NCI-H146 (cell line): ENCODE measurements around the gene SYNE4.
"Not testable (repeated sequence)": the region's sequence is repeated elsewhere in the genome, so short reads cannot be mapped to it uniquely, and the experiment has no call there.

Experiments used
- DNase-seq: peaks from one replicate; lab custom pipeline; 2025; lab: John Stamatoyannopoulos, UW

SYNE4 gene

DNA sequence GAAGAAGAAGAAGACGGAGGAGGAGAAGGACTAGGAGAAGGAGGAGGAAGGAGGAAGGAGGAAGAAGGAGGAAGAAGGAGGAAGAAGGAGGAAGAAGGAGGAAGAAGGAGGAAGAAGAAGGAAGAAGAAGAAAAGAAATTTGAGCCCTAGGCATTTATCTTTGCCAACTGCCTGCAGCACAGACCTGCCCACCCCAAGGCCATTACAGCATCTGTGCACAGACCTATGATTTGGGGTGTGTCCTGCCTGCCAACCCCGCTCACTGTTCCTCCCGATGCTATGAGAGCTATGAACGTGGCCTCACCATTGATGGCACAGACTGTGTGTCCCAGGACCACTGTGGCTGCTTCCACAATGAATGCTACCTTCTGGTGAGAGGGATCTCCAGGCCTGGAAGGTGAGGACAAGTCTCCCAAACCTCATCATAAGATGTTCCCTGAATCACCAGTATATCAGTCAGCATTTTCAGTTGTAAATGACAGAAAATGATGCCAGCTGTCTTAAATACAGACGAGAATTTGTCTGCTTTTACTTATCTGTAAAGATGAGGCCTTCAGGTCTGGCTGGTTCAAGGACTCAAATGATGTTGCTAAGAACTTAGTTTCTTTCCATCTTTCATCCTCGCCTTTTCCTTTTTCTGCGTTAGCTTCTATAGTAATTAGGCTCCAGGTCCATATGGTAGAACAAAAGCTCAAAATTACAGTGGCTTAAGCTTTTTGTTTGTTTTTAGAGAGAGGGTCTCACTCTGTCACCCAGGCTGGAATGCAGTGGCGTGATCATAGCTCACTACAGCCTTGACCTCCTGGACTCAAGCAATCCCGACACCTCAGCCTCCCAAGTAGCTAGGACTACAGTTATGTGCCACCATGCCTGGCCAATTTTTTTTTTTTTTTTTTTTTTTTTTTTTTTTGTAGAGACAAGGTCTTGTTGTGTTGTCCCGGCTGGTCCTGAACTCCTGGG is 17.6 kb downstream of the SYNE4 start:
- DNase-seq, result no peak

DNA sequence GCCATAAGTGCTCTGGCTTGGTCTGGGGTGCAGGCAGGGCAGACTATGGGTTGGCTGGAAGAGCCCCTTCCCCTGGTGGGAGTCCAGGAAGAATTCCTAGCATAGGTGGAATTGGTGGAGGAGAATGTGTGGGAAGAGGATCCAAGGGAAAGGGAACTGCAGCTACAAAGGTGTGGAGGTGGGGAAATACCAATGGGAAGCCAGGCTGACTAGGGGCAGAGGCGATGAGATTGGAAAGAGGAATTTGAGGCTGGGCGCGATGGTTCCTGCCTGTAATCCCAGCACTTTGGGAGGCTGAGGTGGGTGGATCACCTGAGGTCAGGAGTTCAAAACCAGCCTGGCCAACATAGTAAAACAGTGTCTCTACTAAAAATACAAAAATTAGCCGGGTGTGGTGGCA is 18.5 kb downstream of the SYNE4 start:
- no peak for DNase-seq

DNA sequence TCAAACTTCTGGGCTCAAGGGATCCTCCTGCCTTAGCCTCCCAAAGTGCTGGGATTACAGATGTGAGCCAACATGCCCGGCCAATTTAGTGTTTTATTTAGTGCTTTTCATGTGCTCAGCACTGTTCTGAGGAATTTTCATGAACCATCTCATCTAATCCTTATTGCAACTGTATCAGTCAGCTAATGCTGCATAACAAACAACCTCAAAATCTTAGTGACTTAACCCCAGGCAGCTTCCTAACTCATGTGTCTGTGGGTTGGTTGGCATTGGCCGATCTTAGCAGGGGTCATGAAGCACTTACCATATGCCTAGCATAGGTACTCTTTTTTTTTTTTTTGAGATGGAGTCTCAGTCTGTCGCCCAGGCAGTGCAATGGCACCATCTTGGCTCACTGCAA is 19.8 kb downstream of the SYNE4 start:
- DNase-seq, result no peak

DNA sequence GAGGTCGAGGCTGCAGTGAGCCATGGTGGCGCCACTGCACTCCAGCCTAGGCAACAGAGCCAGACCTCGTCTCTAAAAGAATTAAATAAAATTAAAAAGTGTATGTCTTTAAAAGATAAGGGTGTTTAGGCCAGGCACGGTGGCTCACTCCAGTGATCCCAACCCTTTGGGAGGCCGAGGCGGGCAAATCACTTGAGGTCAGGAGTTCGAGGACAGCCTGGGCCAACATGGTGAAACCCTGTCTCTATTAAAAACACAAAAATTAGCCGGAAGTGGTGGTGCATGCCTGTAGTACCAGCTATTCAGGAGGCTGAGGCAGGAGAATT is 21.1 kb downstream of the SYNE4 start:
- DNase-seq, result no peak

DNA sequence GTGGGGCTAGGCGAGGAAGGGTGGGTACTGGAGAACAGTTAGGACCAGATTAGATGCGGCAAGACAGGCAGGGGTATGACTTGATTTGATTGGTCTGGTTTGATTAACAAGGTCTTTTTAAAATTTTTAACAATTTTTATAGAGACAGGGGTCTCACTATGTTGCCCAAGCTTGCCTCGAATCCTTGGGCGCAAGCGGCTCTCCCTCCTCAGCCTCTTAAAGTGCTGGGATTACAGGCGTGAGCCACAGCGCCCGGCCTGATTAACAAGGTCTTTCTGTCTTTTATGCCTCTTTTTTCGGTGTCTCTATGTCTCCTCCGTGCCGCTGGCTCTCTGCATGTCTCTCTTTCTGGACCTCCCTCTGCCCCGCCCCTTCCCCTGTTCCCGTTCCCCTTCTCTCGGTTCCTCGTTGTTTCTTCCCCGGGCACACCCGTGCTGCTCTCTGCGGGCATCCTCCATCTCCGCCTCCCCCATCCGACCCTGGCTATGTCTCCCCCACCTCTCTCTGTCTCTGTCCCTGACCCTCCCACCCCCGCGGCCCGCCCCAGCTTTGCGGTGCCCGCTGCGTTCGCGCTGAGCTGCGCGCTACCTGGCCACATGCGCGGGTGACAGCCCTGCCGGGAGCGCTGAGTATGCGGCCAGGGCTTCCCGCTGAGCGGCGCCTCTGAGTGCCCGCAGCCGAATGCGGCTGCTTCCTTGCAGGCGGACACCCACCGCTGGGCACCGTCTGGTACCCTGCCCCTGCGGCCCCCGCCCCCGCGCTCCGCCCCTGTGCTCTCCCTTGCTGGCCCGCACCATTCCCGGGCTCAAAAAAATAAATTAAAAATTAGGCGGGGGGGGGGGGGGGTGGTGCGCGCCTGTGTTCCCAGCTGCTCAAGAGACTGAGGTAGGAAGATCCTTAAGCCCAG is 21.7 kb downstream of the SYNE4 start:
- peak; percentile 73 for DNase-seq

DNA sequence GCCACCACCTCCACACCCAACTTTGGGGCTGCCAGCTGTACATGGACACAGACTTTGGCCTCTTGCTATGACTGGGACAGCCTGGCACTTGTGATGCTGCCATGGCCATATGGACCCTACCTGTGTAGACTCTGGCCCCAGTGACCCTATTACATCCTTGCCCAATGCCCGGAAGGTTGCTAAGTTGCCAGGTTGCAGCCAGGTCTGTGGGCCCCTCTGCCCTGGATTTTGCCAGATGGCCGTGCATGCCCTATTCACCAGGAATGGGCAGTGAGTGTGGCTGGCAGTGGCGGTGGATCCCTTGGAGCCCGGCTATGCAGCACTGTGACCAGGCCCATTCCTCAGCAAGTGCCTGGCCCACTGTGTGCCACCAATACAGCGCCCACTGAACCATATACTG is 22.5 kb downstream of the SYNE4 start:
- DNase-seq, result no peak

DNA sequence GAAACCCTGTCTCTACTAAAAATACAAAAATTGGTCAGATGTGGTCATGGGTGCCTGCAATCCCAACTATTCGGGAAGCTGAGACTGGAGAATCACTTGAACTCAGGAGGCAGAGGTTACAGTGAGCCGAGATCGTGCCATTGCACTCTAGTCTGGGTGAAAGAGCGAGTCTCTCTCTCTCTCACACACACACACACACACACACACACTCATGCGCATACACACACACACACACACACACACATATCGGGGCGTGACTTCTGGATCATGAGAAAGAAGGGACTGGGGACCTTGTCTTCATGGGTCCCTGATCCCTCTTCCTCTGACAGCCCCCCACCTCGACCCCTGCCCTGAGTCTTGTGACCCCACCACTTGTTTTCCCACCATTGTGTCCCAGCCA is 25.4 kb downstream of the SYNE4 start:
- DNase-seq, result no peak

DNA sequence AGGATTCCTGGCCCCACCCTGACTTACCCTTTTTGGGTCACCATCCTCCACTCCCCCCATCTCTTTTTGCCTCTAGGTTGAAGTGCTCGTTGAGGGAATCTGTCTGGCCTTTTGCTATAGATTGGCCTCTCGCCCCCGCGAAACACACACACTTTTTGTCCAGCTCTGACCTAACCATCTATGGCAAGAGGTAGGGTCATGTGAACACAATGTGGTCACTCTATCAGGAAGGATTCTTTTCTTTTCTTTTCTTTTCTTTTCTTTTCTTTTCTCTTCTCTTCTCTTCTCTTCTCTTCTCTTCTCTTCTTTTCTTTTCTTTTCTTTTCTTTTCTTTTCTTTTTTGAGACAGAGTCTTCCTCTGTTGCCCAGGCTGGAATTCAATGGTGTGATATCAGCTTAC is 27.6 kb downstream of the SYNE4 start:
- DNase-seq, result not testable (repeated sequence)

DNA sequence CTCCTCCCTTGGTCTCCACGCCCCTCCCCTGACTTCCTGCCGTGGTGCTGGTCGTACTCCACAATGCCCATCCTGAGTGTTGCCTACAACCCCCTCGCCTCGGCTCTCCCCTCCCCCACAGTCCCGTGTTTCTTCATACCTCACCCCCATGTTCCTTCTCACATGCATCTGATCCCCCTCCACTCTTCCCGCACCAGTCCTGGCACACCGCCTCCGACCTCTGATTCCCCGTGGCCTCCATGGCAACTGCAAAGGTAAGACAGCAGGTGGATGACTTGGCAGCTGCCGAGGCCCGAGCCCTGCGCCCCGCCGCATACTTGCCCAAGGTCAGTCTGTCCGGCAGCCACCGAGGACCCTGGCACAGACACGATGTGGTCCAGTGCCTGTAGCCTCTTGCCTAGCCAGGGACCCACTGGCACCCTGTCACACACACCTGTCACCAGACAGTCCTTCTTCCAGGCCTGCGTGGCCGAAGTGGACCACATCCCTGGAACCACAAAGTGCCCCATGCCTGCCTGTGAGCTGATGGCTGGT is 29.7 kb downstream of the SYNE4 start:
- DNase-seq, result no peak

DNA sequence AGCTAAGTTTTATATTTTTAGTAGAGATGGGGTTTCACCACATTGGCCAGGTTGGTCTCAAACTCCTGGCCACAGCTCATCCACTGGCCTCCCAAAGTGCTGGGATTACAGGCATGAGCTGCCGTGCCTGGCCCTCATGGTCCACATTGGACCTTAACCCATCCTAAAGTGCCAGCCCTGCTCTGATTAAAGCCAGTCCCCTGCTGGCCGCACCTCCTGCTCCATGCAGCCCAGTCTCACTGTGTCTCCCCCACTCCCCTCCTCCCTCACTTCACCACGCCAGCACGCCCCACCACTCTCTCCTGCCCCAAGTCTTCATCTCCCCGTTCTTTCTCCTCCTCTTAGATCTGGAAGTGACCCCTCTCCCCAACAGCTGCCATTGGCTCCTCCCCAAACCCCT is 30.3 kb downstream of the SYNE4 start:
- DNase-seq, result no peak

DNA sequence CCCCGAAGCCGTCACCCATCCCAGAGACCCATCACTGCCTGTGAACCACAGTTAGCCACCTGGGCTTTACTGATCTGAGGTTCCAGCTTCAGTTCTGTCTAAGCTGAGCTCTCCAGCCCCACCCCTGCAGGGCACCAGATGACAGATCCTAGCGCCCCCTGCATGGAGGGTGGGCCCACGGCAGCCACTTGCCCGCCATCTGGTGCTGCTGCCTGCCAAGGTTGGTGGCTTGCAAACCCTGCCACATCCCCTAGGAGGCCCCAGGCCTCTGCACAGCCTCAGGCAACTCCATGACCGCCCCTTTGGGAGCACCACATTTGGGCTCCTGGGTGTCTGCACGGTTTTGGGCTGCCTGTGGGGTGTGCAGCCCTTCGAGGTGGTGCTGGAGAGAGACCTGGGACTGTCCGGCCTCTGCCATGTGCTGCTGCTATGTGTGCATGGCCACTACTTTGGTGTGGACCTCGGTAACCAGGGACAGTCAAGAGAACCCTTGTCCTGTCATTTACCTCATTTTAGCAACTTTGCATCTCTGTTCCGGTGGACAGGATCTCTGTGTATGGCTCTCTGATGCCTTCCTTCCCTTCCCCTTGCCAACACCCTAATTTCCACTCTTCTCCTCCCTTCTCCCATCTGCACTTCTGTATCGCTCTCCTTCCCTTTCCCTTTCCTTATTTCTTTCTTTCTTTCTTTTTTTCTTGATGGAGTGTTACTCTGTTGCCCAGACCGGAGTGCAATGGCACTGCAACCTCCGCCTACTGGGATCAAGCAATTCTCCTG is 31.0 kb downstream of the SYNE4 start:
- DNase-seq, result peak; percentile 62

DNA sequence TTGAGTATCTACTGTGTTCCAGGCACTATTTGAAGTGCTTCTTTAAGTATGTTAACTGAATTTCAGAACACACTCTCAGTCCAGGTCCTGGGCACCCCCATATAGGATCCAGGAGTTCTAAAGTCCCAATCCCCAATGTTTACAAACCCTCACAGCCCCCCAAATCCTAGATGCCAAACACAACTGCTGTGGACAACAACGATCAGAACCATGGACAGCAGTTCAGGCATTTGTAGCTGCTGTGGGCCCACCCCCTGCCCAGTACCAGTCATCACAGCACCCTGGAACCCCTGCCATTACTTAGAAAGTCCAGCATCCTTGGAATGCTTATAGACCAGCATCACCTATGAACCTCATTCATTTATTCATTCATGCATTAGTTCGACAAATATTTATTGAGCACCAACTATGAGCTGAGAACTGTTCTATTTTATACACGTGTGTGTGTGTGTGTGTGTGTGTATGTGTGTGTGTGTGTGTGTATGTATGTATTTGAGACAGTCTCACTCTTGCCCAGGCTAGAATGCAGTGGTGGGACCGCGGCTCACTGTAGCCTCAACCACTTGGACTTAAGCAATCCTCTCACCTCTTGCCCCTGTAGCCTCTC is 32.9 kb downstream of the SYNE4 start:
- no peak for DNase-seq

DNA sequence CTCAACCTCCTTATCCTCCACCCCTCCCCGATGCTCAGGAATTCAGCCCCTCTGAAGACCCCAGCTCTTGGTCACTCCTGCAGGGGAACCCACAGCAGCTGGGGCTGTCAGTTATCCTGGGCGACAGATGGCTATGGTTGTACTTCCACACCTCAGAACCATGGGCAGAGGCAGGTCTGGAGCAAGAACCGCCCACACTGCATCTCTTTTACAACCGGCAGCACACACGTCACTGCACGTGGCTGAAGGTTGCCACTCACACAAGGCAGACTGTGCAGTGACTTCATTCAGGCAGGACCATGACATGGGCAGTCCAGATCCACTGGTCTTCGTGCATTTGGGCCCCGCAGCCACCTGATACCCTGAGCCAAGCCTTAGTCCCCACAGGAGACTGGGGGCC is 35.1 kb downstream of the SYNE4 start:
- no peak for DNase-seq

DNA sequence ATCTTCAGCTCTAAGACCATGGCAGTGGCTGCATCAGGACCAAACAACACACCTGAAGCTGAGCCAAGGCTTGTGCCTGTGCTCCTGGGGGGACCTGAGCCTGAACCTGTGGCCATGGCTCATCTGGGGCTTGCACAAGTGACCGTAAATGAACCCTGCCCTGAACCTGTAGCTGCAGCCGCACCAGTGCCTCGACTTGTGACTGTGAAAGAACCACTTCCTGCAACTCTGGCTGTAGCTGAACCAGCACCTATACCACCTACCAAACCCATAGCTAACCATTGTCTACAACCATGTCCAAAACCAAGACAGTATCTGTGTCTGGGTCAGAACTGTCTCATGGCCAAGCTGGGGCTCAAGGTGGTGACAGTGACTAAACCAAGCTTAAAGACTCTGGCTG is 41.8 kb downstream of the SYNE4 start:
- DNase-seq, result no peak

DNA sequence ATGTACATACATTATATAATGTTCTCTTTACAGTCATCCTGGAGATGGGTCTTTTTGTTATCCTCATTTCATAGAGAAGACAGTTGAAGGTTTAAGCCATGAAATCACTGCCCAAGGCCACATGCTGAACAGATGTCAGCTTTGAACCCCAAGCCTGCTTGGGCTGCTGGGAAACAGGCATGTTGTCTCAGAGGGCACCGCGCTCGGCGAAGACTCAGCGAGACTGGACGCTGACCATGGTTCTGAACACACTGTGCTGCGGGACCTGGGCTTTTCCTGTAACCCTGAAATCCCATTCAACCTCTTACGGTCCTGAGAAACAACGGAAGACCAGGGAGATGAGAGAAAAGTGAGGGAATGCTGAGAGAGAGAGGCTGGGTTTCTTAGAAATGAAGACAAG is 45.1 kb downstream of the SYNE4 start:
- no peak for DNase-seq

DNA sequence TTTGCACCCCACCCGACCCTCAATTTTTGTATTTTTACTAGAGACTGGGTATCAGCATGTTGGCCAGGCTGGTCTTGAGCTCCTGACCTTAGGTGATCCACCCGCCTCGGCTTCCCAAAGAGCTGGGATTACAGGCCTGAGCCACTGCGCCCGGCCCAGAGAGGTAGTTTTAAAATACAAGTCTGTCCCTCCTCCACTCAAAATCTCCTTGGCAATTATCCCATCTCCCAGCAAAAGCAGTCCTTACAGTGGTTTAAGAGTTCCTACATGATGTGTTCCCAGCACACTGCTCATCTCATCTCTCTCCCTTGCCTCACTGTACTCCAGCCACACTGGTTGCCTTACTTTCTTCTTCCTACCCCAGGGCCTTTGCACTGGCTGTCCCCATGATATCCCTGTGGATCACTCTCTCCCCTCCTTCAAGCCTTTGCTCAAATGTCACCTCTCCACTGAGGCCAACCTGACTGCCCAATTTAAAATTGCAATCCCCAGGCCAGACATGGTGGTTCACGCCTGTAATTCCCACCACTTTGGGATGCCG is 48.1 kb downstream of the SYNE4 start:
- no peak for DNase-seq

DNA sequence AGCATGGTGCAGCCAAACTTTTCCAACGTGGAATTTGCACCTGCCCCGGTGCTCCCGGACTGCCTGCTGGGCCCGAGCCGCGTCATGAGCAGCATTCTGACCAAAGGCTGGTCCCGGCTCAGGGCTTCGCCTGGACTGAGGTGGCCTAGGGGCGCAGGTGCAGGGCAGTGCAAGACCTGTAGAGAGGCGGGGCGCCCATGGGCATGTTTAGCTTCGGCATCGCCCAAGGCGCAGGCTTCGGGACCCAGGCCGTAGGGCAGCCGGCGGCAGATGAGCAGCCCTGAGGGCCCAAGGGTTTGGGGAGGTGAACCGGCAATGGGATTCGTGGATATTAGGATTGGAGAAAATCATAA is 48.7 kb downstream of the SYNE4 start:
- peak; percentile 59 for DNase-seq

DNA sequence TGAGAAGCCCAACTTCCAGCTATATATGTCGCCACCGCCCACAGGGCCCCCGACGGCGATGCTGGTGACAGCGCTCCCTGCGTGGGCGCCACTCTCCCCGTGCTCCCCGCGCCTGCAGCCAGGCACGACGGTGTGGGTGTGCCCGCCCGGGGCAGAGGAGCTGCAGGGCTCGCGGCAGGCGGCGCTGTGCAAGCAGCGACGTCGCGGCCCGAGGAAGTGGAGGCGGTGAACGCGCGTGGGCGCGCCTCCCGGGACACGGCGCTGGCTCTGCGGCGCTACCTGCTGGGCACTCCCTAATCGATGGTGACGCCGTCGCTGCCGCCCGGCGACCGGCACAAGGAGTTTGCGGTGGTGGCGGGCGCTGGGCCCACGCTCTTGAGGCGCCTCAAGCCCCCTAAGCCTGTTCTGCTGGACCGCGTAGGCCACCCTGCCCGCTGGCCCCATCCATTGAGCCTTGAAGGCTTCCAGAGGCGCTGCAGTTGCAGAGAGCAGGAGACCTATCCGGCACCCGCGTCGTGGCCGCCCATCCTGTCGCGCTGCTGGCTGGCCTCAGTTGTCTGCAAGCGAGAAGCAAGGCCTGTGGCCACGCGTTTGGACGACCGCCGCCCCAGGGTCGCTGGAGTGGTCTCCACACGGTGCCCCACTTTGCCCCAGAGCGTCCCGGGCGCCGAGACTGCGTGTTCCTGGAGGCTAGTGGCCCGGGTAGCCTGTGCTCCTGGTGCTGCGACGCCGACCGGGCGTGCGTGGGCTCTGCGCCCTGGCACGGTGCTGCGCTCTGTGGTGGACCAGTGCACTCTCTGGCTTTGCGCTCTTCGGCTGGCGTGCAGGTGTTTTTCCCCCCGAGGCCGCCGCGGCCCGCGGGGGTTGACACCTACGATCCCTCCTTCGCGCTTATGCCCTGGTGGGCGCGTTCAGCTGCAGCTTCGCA is 49.3 kb downstream of the SYNE4 start:
- no peak for DNase-seq

DNA sequence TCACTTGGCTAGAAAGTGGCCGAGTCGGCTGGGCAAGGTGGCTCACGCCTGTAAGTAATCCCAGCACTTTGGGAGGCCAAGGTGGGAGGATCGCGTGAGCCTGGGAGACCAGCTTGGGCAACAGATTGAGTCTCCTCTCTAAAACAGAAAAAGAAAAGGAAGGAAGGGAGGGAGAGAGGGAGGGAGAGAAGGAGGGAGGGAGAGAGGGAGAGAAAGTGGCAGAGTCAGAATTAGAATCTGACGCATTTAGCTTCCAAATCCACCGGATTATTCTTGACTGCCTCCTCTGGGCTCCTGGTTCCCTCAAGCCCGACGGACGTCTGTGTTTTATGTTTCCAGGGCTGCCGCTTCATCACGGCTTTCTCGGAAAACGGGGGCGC is 50.0 kb downstream of the SYNE4 start:
- no peak for DNase-seq

DNA sequence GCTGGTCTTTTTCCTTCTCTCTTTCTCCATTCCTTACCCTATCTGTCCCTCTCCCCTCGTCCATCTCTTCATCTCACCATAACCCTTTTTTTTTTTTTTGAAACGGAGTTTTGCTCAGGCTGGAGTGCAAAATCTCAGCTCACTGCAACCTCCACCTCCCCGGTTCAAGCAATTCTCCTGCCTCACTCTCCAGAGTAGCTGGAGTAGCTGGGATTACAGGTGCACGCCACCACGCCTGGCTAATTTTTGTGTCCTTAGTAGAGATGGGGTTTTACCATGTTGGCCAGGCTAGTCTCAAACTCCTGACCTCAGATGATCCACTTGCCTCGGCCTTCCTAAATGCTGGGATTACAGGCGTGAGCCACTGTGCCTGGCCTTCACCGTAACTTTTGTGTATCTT is 51.2 kb downstream of the SYNE4 start:
- DNase-seq, result not testable (repeated sequence)
